RCC 7860 (cell line): ENCODE results near the gene AHI1.
A peak's percentile ranks its signal among the peaks of the same experiment; 100 is the strongest.

Experiments
- DNase-seq: peaks from one replicate; pipeline ENCODE4 v3.0.0-alpha.2; 2015; ENCODE audit warnings: low spot score
- FAIRE-seq: peaks from 2 replicates; lab custom pipeline; 2012; peaks lifted over from hg19 to GRCh38; lab: Jason Lieb, UNC

Gene AHI1

DNA sequence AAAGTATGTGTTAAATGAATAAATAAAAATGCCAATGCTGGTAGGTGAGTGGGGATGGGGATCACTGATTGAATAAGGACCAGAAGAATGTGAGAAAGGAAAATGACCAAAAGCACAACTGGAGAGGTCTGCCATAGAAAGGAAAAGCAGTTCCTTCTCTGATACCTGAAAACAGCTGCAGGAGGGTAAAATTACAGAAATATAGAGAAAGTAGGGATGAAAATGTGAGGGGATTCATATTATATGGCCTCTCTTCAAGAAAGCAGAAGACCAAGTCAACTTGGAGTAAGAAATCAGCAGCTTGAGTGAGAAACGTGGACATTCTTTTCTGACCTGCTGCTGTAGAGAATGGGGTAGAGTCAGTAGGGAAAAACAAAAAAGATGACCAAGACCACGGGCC lies 191.4 kb downstream of the AHI1 start:
- DNase-seq (no peak), FAIRE-seq (no peak)

DNA sequence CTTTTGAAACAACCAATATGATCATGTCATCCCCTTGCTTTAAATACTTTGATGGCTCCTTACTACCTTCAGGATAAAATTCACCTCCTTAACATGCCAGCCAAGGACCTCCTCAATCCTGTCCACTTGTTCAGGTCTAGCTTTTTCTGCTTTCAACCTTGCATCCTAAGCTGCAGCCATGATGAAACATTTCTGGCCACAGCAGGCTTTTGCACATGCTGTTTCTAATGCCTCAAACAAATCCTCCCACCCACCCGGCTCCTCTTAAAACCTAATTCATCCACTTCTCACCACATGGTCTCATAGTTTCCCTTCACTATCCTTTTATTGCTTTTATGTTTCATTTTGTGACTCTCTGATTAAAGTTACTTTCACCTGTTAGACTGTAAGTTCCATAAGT lies 191.9 kb downstream of the AHI1 start:
- no peak for FAIRE-seq
- no peak for DNase-seq

DNA sequence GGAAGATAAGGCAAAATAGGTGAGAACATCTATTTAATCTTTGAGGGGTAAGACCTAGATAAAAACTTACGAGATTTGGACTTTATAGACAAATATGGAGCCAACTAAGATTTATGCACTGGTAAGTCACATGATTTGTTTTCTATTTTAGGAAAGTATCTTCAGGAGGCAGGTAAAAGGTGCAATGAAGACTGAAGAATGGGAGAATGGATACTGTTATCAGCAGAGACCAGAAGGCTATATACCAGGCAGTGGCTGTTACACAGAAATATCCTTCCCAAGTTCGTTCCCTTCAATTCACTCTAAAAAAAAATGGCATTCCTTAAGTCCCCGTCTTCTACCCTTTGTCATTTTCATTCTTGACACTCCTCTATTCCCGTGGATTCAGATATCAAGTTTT lies 192.7 kb downstream of the AHI1 start:
- FAIRE-seq (no peak), DNase-seq (no peak)

DNA sequence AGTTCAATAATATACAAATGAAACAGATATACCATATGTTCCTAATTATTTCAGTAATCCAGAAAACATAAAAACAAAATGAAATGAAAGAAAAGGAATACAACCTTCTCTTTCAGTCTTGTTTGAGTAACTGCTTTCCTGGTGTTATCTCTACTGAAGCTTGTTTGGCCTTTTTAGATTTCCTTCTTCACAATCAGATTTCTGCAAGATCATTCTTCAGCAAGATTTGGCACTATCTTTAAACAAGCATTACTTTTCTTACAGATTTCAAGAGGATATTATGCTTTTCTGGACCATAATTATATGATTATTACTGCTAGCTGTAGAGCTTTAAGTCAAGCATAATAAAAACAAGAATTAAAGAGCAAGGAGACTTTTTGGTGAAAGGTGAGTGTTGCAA lies 196.2 kb downstream of the AHI1 start:
- no peak for FAIRE-seq
- no peak for DNase-seq

- DNase-seq (no peak), FAIRE-seq (no peak)
Measured at GRCh38 chr6:135300576-135300975, 197.0 kb downstream of the AHI1 start.

DNA sequence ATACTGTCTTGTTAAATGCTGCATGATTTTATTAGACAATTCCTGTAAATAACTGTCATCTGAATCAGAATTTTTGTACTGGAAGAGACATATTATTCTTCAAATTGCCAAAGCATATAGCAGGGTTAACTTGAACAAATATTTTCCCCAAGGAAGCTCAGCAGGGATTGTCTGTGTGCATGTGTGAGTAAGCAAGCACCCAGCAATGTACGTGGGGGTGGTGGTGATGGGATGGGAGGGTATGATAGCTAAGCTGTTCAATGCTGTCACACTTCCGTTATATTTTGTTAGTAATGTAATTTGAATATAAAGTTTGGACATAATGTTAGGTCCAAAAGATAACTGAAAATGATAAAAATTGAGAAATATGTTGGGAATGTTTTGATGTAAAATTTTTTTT lies 198.3 kb downstream of the AHI1 start:
- DNase-seq (no peak), FAIRE-seq (no peak)

- FAIRE-seq (no peak), DNase-seq (no peak)
Measured at GRCh38 chr6:135298455-135298854, 199.1 kb downstream of the AHI1 start.

DNA sequence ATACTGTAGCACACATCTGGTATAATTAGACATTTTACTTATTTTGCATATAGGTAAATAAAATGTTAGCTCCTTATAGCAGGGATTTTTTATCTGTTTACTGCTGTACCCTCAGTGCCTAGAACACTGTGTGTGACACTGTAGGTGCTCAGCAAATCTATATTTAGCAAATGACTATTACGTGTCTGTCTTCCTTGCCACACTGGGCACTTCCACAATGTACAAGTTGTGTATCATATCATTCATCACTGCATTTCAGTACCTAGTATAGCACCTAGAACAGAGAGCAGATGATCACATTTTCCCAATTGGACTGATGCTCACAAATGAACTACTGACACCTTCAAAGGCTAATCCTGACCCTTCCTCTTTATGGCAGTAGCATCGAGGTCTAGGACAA lies 200.8 kb downstream of the AHI1 start:
- DNase-seq (no peak), FAIRE-seq (no peak)

- no peak for FAIRE-seq
- DNase-seq, result no peak
Measured at GRCh38 chr6:135295085-135295484, 202.5 kb downstream of the AHI1 start.

DNA sequence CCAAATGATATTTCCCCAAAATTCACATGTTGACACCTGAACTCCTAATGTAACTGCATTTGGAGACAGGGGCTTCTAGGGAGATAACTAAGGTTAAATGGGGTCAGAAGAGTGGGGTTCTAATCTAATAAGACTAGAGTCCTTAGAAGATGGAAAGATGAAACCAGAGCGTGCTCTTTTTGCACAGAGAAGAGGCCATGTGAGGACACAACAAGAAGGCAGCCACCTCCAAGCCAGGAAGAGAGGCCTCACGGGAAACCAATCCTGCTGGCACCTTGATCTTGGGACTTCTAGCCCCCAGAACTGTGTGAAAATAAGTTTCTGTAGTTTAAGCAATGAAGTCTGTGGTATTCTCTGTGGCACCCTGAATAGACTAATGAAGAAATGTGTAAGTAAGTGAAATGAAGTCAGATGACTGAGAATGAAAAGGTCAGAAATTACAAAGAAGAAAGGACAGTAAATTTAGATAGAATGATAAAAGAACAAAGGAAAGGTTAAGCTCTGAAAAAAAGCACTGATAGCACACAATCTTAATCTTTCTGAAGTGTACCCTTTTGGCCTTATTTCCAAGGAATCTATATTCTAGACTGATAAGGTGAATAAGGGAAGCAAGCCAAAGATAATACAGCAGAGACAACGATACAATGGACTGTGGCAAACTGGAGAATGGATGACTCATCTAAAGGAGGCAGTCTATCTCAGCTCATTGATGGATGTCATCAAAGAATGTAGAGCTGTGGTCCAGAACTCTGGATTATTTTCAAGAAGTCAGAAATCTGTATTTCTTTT lies 206.1 kb downstream of the AHI1 start:
- peak; percentile 46 for DNase-seq
- peak; percentile 25 for FAIRE-seq

DNA sequence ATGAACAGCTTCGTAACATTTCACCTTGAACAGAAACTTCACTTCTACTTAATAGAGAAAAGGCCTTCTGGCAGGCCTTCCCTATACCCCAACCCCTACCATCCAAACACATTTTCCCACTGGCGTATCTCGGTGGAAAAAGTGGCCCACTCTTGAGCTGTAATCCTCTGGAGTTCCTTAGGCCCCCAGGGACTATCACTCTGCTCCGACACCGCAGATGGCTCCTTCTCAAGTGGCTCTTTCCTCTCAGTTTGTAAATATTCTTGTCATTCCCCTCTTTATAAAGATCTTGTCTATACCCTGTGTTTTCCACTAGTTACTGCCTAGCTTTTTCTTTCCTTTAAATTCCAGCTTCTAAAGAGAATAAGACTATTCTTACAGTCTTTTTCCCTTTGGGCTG lies 207.7 kb downstream of the AHI1 start:
- FAIRE-seq (no peak), DNase-seq (no peak)

- no peak for FAIRE-seq
- no peak for DNase-seq
Measured at GRCh38 chr6:135286962-135287538, 210.5 kb downstream of the AHI1 start.

DNA sequence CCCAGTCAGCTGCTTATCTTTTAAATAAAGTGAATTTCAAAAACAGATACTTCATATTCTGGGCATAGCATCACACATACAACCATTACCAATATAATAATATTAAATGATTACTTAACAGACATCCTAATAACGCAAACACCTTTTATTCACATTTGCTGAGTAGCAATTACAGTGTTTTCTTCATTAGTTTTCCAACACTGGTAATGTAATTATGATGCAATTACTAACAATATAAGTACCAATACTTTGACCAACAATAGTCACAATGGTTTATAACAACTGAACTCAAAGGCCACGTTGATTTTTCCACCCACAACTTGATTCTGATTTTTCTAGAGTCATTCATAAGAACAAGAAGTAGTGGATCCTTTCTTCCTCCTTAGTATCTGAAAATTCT lies 212.4 kb downstream of the AHI1 start:
- DNase-seq (no peak), FAIRE-seq (no peak)

- DNase-seq, result no peak
- FAIRE-seq, result no peak
Measured at GRCh38 chr6:135283926-135284325, 213.6 kb downstream of the AHI1 start.

DNA sequence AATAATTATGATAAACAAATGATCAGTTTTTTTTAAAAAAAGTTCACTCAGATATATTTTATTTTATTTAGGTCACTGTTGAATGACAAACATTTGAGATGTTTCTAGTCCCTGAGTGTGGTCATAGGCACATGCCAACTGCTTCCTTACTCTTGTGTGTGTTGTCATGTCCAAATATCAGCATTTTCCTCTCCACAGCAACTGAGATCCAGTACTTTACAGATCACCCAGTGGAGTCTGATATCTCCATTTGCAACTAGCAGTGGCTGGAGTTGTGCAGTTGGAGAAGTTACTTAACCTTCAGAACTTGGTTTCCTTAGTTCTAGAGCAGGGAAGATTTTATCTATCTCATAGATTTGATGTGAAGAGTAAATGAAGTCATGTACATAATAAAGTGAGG lies 215.1 kb downstream of the AHI1 start:
- DNase-seq (no peak), FAIRE-seq (no peak)

DNA sequence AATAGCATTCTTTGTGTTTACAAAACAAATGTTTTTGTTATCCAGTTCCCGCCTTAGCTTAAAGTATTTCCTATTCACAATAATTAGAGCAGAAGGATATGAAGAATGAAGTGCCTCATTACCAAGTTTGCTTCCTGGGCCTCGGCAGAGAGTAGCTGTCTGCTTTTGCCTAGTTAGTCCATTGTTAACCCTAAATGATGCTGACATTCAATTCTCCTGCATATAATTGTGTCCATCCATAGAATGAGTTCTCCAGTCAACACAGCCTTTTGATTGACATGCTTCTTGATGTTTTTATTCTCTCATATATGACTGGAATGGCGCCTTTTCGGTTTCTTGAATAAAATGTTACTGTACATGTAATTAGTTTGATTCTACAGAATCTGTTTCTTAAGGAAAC lies 215.6 kb downstream of the AHI1 start:
- FAIRE-seq (no peak), DNase-seq (no peak)

- DNase-seq, result no peak
- FAIRE-seq, result no peak
Measured at GRCh38 chr6:135281227-135281626, 216.3 kb downstream of the AHI1 start.

DNA sequence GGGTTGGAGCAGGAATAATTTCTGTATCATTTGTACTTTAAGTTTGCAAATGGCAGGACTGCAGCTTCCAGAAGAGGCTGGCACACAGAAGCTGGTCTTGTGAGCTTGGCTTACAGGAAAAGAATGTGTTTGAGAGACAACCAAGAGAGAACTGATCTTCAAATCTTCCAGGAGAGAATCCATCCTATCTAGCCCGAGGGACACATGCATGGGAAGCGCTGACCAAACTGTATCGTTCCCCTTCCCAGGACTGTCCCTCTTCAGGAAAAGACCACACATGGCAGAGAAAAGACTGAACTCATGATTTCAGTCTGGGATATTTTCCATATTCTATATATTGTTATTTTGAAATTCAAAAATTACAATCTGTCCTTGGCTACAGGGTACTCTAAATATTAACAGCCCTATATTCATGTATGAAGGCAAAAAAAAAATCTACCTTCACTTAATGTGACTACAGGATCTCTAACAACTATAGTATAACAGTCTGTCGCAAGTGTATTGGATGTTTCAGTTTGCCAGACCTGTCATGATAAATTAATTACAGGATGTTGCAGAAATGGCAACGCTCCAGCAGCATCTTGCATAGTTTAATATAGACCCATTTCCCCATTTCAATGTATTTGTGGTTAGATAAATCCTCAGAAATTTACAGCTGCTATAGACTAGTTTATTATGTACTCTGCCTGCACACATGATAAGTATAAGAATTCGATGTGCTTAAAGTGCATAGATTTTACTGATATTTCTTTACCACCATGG lies 217.0 kb downstream of the AHI1 start:
- DNase-seq, result no peak
- no peak for FAIRE-seq

DNA sequence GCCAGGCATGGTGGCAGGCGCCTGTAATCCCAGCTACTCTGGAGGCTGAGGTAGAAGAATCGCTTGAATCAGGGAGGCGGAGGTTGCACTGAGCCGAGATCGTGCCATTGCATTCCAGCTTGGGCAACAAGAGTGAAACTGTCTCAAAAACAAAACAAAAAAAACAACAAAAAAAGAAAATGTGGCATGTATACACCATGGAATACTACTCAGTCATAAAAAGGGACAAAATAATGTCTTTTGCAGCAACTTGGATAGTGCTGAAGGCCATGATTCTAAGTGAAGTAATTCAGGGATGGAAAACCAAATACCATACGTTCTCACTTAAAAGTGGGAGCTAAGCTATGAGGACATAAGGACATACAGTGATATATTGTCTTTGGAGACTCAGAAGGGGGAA lies 220.1 kb downstream of the AHI1 start:
- DNase-seq, result no peak

GRCh38 chr6:135274561-135275293 lies 222.8 kb downstream of the AHI1 start:
- DNase-seq (peak; percentile 14), FAIRE-seq (no peak)

More for the DNA sequence above, 220.1 kb downstream of the AHI1 start:
- no peak for FAIRE-seq

- no peak for DNase-seq
- FAIRE-seq, result no peak
Measured at GRCh38 chr6:135271626-135272025, 225.9 kb downstream of the AHI1 start.
